Measurements from ENCODE around the gene ASB7. TPM values are rescaled to one million over a fixed set of nuclear protein-coding genes. Genes with fewer than 3 reads are reported as not detected.

ASB7 gene
- total RNA-seq, 1 donor from 2014 or later: 18.0 TPM

- Mint-ChIP-seq H3K4me3 (no peak overlapping the region), H3K36me3 (ENCODE audit: low read depth) (peaks cover 2% of the 10 kb centered on the region), H3K27ac (no peak overlapping the region), H3K9me3 (no peaks in the 10 kb centered on the region), H3K4me1 (peaks cover 3% of the 10 kb centered on the region), H3K27me3 (no peaks in the 10 kb centered on the region)
- DNase-seq: no peak
- intact Hi-C loops (cut with micrococcal nuclease): no loop called here
Observed at GRCh38 chr15:100642950-100643338, 40.6 kb downstream of the ASB7 start.

- intact Hi-C loops (cut with micrococcal nuclease): no loop called here
- Mint-ChIP-seq H3K9me3 (no peaks in the 10 kb centered on the region), H3K27me3 (no peaks in the 10 kb centered on the region), H3K4me1 (peaks cover 2% of the 10 kb centered on the region), H3K36me3 (ENCODE audit: low read depth) (peaks cover 6% of the 10 kb centered on the region), H3K27ac (no peak overlapping the region), H3K4me3 (no peak overlapping the region)
- DNase-seq: no peak
Observed at GRCh38 chr15:100645671-100646070, 43.3 kb downstream of the ASB7 start.

DNA sequence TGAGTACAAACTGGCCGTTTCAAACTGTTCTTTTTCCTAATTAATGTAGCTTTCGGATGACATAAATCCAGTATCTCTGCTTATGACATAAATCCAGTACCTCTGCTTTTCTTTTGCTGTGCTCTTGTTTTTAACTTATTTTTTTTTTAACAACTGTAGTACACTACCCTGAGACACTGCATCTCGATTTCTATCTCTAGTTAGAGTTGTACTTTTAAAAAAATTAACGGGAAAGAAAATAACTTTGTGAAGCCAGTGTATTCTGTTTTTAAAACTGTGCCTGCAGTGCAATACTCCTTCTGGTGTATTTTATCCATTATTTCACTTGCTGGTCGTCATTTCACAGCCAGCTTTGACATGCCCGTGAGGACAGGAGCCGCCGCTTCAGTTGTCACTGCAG is 46.6 kb downstream of the ASB7 start:
- Mint-ChIP-seq H3K4me3 (no peak overlapping the region), H3K27ac (no peak overlapping the region), H3K27me3 (no peaks in the 10 kb centered on the region), H3K9me3 (no peaks in the 10 kb centered on the region), H3K36me3 (ENCODE audit: low read depth) (peaks cover 12% of the 10 kb centered on the region), H3K4me1 (no peaks in the 10 kb centered on the region)
- DNase-seq: no peak
- intact Hi-C loops (cut with micrococcal nuclease): no loop called here

DNA sequence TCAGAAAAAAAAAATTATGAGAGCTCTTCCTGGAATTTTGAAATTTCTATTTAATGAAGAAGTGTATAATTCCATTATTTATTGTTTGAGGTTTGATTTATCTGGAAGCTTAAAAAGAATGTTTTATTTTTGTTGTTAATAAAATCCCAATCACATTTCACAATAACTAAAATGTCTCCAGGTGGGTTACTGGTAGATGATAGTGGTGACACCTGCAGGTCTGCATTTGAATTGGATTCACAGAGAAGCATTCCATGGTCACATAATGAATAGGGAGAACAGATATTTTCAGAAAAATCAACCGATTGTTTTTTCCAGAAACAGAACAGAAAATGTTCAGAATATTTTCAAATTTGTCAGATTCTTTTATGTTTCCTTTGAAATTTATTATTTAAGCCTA is 48.3 kb downstream of the ASB7 start:
- Mint-ChIP-seq H3K9me3 (no peaks in the 10 kb centered on the region), H3K4me3 (no peak overlapping the region), H3K36me3 (ENCODE audit: low read depth) (peaks cover 12% of the 10 kb centered on the region), H3K27ac (no peak overlapping the region), H3K27me3 (no peaks in the 10 kb centered on the region), H3K4me1 (no peaks in the 10 kb centered on the region)
- intact Hi-C loops (cut with micrococcal nuclease): no loop called here
- no peak for DNase-seq

DNA sequence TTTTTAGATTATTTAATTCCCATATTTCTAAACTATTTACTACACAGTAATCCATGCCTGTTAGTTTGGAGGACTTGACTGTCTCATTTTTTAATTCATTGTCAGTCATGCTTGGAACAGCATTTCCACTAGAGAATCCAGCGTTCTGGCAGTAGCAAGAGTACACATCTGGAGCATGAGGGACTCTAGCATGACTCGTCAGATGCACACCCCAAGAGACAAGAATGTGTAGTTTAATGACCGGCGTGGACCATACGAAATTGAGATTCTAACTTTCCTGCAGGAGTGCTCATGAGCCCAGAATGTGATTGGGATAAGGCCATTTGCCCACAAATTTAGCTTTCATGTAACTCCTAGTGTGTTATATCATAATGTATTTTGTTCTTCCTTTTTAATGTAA is 48.9 kb downstream of the ASB7 start:
- no peaks in the 10 kb centered on the region for H3K4me1 Mint-ChIP-seq
- peaks cover 12% of the 10 kb centered on the region for H3K36me3 Mint-ChIP-seq (ENCODE audit: low read depth)
- H3K27me3 Mint-ChIP-seq: no peaks in the 10 kb centered on the region
- no peak overlapping the region for H3K4me3 Mint-ChIP-seq
- intact Hi-C loops (cut with micrococcal nuclease): no loop called here
- DNase-seq: no peak
- H3K27ac Mint-ChIP-seq: no peak overlapping the region
- no peaks in the 10 kb centered on the region for H3K9me3 Mint-ChIP-seq

DNA sequence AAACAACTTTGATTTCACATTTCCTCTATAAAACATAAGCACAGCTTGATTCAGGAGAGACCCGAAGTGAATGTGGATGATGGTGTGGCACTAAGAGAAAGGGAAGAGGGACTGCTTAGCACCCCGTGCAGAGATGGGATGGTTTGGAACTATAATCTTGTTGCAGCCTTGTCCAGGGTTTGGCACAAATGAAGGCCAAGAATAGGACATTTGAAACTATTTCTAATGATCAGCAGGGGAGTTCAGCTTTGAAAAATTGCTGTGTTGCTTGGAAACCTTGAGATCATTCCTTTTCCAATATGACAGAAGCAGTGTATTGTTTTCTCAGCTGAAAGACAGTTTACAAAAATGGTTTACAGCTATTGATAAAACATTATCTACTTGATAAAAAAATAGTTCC is 49.7 kb downstream of the ASB7 start:
- DNase-seq: no peak
- Mint-ChIP-seq H3K4me3 (no peak overlapping the region), H3K27me3 (no peaks in the 10 kb centered on the region), H3K9me3 (no peaks in the 10 kb centered on the region), H3K27ac (no peak overlapping the region), H3K36me3 (ENCODE audit: low read depth) (peaks cover 12% of the 10 kb centered on the region), H3K4me1 (no peaks in the 10 kb centered on the region)
- intact Hi-C loops (cut with micrococcal nuclease): no loop called here

GRCh38 chr15:100653608-100654007 is 51.2 kb downstream of the ASB7 start:
- intact Hi-C loops (cut with micrococcal nuclease): no loop called here
- H3K27ac Mint-ChIP-seq: no peak overlapping the region
- no peaks in the 10 kb centered on the region for H3K4me1 Mint-ChIP-seq
- DNase-seq: no peak
- H3K9me3 Mint-ChIP-seq: no peaks in the 10 kb centered on the region
- no peak overlapping the region for H3K4me3 Mint-ChIP-seq
- peaks cover 11% of the 10 kb centered on the region for H3K36me3 Mint-ChIP-seq (ENCODE audit: low read depth)
- no peaks in the 10 kb centered on the region for H3K27me3 Mint-ChIP-seq

DNA sequence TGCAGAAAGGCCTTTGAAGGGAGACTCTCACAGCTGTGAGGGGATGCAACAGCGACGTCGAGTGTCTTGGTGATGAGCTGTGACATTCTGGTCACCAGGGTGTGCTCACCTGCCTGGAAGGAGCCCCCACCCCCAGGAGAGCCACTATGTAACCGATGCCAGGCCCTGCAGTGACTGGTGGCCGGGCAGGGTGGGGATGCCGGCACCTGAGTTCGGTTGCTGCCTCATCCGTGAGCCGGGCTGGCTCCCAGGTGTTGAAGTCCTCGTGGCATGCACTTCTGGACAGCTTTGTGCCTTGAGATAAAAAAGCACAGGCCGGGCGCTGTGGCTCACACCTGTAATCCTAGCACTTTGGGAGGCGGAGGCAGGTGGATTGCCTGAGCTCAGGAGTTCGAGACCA is 56.5 kb downstream of the ASB7 start:
- intact Hi-C loops (cut with micrococcal nuclease): no loop called here
- no peak for DNase-seq
- no peak overlapping the region for H3K27ac Mint-ChIP-seq
- H3K36me3 Mint-ChIP-seq (ENCODE audit: low read depth): no peaks in the 10 kb centered on the region
- no peak overlapping the region for H3K4me3 Mint-ChIP-seq
- no peaks in the 10 kb centered on the region for H3K4me1 Mint-ChIP-seq
- no peaks in the 10 kb centered on the region for H3K9me3 Mint-ChIP-seq
- peaks cover 6% of the 10 kb centered on the region for H3K27me3 Mint-ChIP-seq

DNA sequence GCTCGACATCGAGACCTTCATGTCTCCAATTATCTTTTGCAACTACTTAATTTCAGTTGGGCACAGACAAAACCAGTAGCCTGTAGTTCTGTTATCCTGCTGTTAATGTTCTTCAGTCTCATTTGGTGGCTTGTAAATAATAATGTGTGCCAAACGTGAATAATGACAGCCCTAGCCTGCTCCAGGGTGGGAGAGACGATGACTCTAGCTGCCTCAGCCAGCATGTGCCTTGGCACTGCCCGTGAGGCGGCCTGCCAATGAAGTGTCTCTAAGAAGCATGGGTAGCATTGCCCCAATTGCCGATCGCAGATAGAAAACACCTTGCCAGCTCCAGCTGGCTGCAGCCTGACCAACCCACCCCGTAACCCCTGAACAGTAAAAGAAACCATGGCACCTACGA is 58.8 kb downstream of the ASB7 start:
- H3K27ac Mint-ChIP-seq: no peak overlapping the region
- no peaks in the 10 kb centered on the region for H3K36me3 Mint-ChIP-seq (ENCODE audit: low read depth)
- H3K4me3 Mint-ChIP-seq: no peak overlapping the region
- no peaks in the 10 kb centered on the region for H3K4me1 Mint-ChIP-seq
- H3K27me3 Mint-ChIP-seq: peaks cover 13% of the 10 kb centered on the region
- no peaks in the 10 kb centered on the region for H3K9me3 Mint-ChIP-seq
- no peak for DNase-seq
- intact Hi-C loops (cut with micrococcal nuclease): no loop called here

DNA sequence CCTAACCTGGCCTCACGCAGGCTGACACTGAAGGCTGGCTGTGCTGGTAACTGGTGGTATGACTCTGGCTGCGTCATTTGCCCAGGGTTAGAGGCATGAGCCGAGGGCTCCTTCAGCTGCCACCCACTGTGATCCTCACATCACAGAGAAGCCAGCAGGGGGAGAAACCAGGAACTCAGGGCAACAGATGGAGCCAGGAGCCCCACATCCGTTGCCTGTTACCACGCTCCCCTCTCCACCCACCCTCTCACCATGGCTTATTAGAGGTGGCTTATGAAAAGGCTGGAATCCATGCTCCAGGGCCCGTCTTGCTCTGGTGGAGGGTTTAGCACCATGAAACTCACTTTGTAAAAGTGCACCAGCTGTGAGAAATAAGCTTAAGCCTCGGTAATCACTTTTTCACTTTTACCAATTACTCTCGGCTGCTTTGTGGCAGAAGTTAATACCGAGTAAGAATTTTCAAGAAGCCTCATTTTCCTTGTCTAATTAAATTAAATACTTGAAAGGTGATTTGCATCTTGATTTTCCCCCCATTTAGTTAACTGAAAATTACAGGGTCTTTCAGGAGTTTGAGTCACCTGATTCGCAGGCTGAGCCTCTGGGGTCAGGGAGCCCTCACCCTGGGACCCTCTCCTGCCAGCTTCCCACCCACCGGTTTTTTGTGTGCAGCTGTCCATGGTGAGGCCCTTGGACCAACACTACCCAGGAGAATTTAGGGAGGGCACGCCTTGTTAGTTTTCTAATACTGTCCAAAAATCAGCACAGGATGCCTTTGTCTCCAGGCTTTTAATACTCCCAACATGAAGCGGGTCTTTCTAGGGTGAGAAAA is 60.9 kb downstream of the ASB7 start:
- no peaks in the 10 kb centered on the region for H3K9me3 Mint-ChIP-seq
- no peak for DNase-seq
- no peaks in the 10 kb centered on the region for H3K4me1 Mint-ChIP-seq
- H3K36me3 Mint-ChIP-seq (ENCODE audit: low read depth): no peaks in the 10 kb centered on the region
- intact Hi-C loops (cut with micrococcal nuclease): no loop called here
- H3K4me3 Mint-ChIP-seq: no peak overlapping the region
- peaks cover 13% of the 10 kb centered on the region for H3K27me3 Mint-ChIP-seq
- H3K27ac Mint-ChIP-seq: no peak overlapping the region

- Mint-ChIP-seq H3K27me3 (peaks cover 13% of the 10 kb centered on the region), H3K9me3 (no peaks in the 10 kb centered on the region), H3K27ac (no peak overlapping the region), H3K4me3 (no peak overlapping the region), H3K36me3 (ENCODE audit: low read depth) (no peaks in the 10 kb centered on the region), H3K4me1 (no peaks in the 10 kb centered on the region)
- intact Hi-C loops (cut with micrococcal nuclease): no loop called here
- DNase-seq: no peak
Observed at GRCh38 chr15:100663915-100664281, 61.5 kb downstream of the ASB7 start.

DNA sequence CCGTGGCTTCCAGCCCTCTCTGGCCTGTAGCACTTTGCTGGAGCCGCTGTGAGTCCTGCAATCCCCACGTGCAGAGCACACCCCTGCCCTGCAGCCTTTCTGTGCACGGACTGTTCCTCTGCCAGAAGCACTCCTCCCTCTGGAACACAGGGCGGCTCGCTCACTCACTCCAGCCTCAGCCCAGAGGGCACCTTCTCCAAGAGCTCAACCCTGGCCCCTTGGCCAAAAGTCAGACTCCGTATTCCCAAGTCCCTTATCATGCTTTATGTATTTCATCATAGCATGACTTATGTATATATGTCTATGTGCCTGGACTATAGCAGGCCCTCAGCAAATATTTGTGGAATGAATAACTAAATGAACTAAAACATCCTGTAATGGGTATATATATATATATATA is 63.2 kb downstream of the ASB7 start:
- H3K27ac Mint-ChIP-seq: no peak overlapping the region
- no peak overlapping the region for H3K4me3 Mint-ChIP-seq
- peaks cover 14% of the 10 kb centered on the region for H3K27me3 Mint-ChIP-seq
- intact Hi-C loops (cut with micrococcal nuclease): no loop called here
- H3K4me1 Mint-ChIP-seq: no peaks in the 10 kb centered on the region
- no peaks in the 10 kb centered on the region for H3K9me3 Mint-ChIP-seq
- H3K36me3 Mint-ChIP-seq (ENCODE audit: low read depth): no peaks in the 10 kb centered on the region
- DNase-seq: no peak

- no peaks in the 10 kb centered on the region for H3K9me3 Mint-ChIP-seq
- intact Hi-C loops (cut with micrococcal nuclease): no loop called here
- H3K4me1 Mint-ChIP-seq: no peaks in the 10 kb centered on the region
- no peaks in the 10 kb centered on the region for H3K36me3 Mint-ChIP-seq (ENCODE audit: low read depth)
- no peak overlapping the region for H3K4me3 Mint-ChIP-seq
- peaks cover 9% of the 10 kb centered on the region for H3K27me3 Mint-ChIP-seq
- DNase-seq: no peak
- no peak overlapping the region for H3K27ac Mint-ChIP-seq
Observed at GRCh38 chr15:100667405-100668347, 65.3 kb downstream of the ASB7 start.

DNA sequence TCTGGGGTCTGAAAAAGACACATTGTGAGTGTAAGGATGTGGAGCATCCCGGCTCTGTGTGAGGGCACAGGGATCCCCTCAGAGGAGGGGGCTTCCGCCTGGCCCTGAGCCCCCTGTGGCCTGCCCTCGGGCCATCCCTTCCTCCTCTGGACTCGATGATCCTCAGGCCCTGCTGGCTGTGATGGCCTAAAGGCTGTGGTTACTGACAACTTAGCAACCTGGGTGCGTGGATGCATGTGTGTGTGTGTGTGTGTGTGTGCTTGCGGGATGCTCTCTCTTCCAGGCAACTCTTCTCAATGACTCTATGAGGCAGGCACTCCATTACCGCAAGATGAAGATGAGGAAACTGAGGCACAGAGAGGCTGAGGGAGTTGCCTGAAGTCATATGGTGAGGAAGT is 66.0 kb downstream of the ASB7 start:
- Mint-ChIP-seq H3K27ac (no peak overlapping the region), H3K27me3 (peaks cover 8% of the 10 kb centered on the region), H3K36me3 (ENCODE audit: low read depth) (no peaks in the 10 kb centered on the region), H3K4me1 (no peaks in the 10 kb centered on the region), H3K9me3 (no peaks in the 10 kb centered on the region), H3K4me3 (no peak overlapping the region)
- DNase-seq: no peak
- intact Hi-C loops (cut with micrococcal nuclease): no loop called here

Measured in activated CD4-positive, alpha-beta T cell treated with anti-CD3 and anti-CD28 coated beads, Interleukin-2, amount 10 ng/mL, durations not matched to agents 24 days and 14 days (primary cell).